Activated CD4-positive, alpha-beta T cell treated with anti-CD3 and anti-CD28 coated beads, Interleukin-2, amount 50 U/mL, for 48 hours (primary cell): ENCODE data around the gene TMEM52.

Experiments
- DNase-seq, 2 experiments: peaks; one replicate each; pipeline ENCODE4 v3.0.0-alpha.2; 2020

Gene TMEM52

DNA sequence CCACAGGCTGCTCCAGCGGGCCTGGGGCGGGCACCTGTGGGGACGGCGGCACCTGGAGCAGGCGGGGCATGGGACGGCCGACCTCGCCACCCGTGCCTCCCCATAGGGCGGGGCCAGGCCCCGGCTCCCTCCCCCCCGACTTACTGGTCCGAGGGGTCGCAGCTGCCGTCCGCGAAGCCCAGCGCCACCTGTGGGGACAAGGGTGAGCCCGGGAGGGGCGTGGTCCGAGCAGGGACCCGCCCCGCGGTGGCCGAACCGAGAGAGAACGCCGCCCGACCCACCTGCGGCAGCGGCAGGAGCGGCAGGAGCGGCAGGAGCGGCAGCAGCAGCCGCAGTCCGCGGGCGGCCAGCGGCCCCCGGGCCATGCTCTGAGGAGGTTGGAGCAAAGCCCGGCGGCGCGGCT is at the start of gene TMEM52:
TSS of gene TMEM52 (minus strand) at position 379 of the 403 bp plus-strand sequence. CDS start at position 365, 14 bp downstream.
- no peak for DNase-seq

DNA sequence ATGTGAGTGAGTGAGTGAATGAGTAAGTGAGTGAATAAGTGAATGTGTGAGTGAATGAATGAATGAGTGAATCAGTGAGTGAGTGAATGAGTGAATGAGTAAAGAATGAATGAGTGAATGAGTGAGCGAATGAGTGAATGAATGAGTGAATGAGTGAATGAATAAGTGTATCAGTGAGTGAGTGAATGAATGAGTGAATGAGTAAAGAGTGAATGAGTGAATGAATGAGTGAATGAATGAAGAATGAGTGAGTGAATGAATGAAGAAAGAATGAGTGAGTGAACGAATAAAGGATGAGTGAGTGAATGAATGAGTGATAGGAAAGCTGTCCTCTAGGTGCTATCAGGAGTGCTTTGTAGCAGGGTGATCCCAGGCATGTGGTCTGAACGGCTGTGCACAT is 48.8 kb upstream of the TMEM52 start:
- no peak for DNase-seq

DNA sequence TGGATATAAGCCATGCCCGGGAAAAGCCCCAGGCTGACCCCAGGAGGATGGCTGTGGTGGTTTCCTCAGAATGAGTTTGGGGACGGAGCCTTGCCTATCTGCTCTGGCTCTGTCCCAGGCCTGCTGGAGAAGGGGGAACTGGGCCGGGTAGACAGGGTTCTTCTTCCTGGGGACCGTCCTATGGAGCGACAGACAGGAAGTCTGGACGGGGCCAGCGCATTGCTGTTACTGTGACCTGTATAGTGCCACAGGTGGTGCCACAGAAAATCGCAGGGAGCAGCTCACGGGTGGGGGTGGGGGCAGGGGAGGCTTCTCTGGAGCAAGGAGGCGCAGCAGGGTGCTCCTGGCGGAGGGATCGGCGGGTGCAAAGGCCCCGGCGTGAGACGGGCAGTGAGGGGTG is 48.1 kb upstream of the TMEM52 start:
- no peak for DNase-seq

DNA sequence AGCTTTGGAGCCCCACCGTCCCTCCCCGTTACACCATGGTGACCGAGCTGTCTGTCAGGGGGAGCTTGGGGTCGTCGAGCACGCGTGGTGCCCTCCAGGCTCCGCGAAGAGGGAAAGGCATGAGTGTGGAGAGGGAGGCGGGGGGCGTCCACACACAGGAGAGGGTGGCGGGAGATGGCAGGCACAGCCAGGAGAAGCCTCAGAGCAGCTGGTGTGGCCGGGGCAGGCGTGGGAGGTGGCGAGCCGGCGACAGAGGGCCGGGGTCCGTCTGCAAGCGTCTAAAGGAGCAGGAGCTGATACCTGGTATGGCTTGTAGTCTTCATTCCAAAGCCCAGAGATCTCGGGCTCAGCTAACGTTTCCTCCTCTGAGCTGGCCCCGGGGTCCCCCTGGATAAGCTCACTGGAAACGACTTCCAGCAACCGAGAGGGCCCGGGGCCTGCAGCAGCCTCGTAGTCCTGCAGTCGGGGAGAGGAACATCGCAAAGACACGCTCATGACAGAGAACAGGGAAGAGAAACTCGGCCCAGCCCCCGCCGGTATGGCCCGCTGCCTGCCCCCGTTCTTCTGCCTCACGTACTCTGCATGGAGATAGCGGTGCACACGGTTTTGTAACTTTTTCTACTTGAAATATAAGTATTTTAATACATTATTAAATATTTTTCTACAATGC is 47.1 kb upstream of the TMEM52 start:
- no peak for DNase-seq

DNA sequence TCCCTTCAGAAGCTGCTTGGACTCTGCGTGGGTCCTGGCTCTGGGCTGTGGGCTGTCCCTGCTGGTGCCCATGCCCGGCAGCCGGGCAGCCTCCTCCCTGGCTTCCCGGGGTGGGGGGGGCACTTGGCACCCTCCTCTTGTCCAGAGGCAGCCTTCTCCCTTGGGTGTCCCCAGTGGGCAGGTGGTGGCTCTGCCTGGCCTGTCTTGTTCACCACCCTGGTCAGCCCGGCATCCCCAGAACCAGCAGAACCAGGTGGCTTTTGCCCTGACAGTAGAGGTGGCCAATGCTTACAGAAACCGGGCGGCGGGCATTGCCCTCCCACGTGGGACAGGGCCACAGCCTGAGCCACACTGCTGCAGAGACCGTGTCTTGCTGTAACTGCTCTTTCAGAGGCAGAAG is 46.5 kb upstream of the TMEM52 start:
- DNase-seq: no peak

DNA sequence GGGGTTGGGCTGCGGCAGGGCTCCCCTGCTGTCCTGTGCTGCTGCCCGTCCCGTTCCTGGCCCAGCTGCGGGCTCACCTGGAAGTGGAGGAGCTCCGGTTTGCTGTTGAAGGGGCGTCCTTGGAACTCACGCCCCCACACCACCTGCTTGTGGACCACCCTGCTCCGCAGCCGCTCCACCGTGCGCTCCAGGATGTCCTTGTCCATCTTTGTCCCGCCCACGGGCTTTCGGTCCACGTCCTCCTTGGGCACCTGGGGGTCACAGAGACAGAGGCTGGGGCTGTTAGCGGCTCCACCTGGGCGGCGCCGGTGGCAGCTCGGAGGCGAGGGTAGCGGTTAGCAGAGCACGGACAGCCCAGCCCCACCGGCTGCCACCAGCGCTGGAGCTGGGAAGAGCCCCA is 45.7 kb upstream of the TMEM52 start:
- no peak for DNase-seq

DNA sequence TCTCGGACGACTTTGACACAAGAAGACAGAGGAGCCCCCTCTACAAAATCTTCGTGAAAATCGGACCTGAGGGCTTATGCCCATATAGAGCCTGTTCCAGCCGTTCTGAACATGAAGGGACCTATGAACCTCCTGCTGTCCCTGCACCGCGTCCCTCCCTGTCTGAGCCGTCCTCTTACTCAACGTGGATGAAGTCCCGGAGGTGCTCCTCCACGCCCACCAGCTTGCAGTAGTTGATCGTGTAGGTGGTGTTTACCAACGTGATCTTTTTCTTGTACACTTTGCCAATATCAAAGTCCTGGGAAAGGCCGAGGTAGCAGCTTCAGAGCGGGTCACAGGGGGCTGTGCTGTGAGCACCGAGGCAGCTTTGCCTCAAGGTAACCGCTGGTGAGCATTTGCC is 44.5 kb upstream of the TMEM52 start:
- DNase-seq: no peak

DNA sequence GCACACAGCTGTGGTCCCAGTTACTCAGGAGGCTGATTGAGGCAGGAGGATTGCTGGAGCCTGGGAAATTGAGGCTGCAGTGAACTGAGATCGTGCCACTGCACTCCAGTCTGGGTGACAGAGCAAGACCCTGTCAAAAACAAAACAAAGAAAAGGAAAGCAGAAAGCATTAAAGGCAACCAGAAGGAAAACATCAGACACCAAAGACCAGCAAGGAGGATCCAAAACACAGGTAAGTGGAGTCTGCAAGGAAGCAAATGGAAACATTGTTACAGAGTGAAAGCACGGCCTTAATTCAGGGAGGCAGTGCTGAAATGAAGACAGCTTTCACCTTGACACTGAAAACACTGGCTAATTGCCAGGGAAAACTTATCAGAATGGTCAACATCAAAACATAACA is 43.7 kb upstream of the TMEM52 start:
- DNase-seq: no peak

DNA sequence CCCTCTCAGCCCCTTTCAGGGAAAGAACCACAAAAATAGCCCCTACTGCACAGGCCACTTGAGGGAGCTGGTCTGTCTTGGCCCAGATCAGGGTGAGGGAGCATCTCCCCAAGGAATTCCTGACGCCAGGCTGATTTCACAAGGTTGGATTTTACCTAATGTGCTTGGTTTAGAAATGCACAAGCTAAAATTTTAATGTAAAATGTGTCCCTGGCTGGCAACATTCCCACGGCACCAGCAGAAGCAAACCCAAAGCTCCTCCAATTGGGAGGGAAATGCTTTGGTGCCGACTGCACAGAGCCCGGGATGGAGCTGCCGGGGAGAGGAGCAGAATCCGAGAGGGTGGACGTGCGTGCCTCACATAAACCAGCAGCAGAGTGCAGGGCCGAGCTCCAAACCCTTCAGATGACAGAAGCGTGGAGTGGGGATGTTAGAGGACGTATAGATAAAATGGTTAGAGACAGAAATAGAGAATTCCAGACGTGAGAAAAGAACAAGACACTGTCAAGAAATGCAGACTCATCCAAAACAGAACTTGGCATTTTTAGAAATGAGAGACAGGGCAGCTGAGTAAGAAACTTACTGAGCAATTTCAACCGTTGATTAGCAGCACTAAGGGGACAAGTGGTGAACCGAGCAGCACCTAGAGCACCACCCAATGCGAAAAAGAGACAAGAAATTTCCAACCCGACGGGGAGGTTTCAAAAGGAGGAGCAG is 41.6 kb upstream of the TMEM52 start:
- no peak for DNase-seq

DNA sequence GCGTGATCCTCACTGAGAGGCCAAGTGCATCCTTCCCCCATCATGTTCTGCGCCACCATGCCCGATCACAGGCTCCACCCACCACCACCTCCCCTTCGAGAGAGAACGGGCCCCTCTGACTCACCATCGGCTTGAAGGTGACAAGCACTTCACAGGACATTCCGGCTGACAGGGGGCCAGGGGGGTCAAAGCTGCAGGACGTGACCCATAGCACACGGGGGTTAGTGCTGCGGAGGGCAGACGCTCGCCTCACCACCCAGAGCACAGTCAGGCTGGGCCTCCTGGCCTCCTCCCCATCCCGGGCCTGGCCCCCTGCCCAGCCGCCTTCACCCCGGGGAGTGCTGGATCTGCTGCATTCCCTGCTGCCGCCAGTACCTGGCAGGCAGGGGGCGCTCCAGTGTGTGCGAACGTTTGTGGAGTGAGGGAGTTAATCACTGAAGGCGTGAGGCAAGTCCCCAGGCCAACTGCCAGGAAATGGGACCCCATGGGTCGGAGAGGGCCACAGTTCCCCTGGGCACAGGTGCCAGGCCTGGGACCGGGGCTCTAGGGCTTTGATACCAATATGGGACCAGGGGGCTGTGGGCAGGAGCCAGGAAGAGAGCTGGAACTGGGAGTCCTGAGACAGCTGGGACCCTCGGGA is 40.9 kb upstream of the TMEM52 start:
- DNase-seq: peak; percentile 85 to 88

DNA sequence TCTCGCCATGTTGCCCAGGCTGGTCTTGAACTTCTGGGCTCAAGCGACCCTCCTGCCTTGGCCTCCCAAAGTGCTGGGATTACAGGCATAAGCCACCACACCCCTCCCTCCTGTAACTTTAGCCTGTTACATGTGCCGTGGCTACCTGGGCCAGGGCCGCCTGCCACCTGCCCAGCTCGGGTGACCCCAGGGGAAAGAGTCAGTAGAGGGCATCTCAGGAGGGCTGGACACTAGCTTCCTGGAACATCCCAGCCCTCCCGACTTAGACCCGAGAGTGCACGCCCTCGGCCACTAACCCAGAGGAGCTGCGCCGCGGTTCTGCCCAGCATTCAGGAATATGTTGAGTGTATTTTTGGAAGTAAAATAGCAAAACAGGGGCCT is 40.4 kb upstream of the TMEM52 start:
- DNase-seq: no peak

DNA sequence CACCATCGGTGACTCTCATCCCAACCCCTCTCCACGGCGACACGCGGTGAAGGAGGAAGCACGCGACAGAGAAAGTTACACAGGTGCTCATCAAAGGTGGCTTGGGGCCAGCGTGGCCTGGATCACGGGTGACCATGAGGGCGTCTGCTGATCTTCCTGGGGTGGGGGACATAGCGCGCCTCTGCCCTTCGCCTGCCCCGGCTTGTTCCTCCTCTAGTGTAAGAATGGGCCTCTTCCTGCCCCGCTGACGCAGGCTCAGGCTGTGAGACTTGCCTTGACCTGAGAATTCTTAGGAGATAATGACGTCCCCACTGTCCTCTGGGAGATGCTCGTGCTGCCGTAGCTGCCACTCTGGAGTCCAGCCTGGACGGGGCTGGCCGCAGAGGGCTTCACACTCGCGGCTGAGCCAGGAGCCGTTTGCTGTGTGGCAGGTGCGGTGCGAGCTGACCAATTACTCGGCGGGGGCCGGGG is 39.0 kb upstream of the TMEM52 start:
- no peak for DNase-seq

DNA sequence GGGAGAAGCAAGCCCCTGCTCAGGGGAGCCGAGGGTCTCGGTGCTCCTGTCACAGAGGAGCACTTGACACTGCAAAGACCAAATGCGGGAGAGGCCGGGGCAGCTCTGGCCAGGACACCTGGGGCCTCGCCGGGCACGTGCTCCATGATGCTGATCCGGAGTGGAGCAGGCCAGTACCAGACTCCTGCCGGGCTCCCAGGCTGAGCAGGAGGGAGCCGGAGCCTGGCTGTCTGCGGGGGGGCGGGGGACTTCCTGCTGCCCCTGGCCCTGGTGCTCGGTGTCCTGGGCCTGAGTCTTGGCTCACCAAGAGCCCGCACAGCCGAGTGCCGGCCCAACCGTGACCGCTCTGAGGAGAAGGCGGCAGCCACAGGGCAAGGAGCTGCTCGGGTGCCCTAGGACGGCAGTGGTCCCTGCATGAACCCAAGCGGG is 38.5 kb upstream of the TMEM52 start:
- no peak for DNase-seq

DNA sequence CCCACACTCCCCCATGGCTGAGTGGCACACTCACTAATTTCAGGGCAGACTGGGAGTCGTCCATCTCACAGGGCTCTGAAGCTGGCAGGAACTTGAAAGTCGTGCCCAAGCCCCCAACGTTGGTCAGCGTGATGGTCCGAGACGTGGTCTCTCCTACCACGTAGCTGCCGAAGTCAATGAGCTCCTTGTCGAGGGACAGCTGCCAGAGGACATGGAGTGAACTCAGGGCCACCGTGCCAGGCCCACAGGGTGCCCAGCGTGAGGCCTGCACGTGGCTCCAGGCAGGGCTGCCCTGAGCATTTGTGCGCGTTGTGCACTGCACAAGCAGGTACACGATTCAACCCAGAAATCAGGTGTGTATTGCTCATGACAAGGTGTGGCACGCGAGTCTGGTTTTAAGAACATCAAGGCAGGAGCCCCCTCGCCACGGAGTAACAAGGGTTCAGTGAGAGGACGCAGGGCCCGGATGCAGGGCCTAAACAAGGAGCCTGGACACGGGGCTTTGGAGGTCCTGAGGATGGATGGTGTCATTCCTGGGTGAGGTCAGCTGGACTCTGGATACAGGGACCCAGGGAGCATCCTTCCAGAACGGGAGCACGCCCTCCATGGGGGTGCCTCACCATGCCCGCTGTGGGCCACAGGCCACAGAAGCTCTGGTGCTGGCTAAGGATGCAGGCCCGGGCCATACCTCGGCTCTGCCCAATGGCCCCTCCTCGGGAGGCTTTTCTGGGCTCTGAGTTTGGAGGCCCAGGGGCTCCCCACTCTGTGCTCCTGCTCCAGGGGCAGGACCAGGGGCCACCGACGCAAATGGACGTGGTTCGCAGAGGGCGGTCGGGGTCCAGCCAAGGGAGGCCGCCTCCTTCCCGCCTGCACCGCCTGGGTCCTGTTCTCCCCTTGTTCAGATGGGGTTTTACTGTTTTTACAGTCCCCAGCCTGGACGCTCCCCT is 37.8 kb upstream of the TMEM52 start:
- DNase-seq: no peak

DNA sequence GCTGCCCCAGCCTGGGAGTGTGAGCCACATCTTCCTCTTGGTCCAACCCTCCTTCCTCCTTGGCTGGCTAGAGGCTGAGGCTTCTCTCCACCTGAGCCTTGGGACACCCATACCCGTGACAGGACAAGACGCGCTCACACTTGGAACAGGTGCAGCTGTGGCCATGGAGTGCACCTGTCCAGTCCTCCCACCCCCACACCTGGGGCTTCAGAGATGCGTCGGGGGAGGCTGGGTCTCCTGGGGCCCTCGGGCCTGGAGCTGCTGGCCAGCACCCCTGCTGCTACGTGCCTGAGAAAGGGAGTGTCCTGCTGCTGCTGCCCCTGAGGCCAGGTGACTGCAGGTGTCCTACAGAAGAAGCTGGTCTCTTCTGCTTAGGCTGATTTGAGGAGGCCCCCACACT is 37.0 kb upstream of the TMEM52 start:
- DNase-seq: no peak

DNA sequence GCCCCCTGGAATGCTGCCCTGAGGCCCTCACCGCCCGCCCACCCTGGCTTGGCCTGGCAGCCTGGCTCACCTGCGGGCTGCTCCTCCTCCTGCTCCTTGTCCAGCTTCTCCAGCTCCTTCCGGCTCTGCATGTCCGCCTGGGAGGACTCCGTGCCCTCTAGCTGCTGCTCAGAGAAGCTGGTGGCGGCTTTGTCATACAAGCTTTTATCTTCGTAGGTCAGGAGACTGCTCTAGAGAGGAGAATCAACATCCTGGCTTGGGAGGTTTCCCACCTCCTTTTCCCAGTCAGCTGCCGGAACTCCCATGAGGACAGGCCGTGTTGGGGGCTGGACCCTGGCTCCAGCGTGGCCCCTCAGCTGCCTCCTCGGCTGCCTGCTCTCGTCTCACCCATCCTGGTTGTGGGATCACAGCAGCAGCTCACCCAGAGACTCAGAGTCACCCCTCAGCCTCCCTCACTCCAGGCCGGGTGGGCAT is 36.6 kb upstream of the TMEM52 start:
- no peak for DNase-seq

DNA sequence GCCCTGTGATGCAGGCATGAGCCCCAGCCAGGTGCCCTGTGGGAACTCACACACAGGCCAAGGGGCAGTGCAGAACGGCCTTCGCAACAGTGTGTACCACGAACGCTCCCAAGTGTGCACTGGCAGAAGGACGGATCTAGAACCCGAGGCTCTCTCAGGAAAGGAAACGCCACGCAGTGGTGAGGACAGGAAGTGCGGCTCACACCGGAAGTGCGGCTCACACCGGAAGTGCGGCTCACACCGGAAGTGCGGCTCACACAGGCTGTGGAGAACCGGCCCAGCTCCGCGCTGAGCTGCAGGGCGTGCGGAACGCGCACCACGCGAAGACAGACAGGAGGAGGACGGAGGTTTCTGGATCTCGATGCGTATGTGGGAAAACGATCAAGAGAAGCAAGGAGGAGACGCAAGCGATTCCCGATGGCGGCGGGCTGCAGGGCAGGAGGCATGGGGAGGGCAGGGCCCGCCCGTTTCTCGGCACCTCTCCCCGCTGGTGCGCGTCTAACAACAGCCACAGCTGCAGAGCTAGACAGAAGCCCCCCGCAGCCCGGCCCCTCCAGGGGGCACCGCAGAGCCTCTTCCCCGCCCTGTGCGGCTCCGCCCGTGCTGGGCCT is 35.9 kb upstream of the TMEM52 start:
- DNase-seq: peak; percentile 38 to 54

DNA sequence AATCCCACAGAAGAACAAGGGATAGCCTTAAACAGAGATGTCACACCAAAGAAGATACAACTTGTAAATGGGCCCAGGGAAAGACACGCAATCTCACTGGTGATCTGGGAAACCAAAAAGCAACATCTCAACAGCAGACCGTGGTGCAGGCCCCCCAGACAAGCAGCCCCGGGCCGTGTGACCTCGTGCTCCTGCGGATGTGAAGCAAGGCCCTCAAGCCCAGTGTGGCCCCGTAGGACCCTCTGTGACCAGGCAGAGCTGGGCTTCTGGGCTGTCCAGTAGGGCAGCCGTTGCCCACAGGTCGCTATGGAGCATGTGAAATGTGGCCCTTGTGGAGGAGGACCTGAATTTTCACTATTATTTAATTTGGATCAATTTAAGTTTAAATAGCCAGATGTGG is 34.9 kb upstream of the TMEM52 start:
- no peak for DNase-seq

DNA sequence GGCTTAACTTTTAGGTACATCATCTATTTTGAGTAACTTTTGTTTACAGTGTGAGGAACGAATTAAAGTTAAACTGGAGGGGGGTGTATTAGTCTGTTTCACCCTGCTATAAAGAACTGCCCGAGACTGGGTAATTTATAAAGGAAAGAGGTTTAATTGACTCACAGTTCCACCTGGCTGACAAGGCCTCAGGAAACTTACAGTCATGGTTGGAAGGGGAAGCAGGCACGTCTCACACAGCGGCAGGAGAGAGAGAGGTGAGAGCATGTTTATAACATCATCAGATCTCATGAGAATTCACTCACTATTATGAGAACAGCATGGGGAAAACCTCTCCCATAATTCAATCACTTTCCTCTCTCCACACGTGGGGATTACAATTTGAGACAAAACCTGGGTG is 31.9 kb upstream of the TMEM52 start:
- no peak for DNase-seq

DNA sequence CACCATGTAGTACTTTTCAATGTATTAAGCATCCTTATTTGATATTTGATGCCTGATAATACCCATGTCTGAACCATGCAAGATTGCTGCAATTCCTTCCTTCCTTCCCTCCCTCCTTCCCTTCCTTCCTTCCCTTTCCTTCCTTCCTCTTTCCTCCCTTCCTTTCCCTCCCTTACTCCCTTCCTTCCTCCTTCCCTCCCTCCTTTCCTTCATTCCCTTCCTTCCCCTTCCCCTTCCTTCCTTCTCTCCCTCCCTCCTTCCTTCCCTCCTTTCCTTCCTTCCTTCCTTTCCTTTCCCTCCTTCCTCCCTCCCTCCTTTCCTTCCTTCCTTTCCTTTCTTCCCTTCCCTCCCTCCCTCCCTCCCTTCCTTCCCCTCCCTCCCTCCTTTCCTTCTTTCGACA is 29.7 kb upstream of the TMEM52 start:
- no peak for DNase-seq

DNA sequence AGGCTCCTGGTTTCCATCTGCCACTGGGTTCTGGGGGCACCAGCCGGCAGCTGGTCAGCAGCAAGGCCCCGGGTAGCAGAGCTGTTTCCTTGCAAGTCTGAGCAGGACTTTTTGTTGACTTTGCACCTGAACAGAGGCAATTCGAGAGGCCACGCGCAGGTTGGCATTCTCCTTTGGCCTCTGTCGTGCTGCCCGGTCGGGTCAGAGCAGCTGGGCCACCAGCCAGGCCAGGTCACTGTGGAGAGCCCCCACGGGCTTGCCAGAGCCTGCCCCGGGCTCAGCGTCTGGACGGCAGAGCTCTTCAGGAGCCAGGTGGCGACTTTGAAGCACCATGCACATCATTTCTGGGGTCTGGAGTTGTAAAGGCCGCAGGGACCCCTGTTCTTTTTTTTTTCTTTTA is 28.4 kb upstream of the TMEM52 start:
- DNase-seq: no peak

DNA sequence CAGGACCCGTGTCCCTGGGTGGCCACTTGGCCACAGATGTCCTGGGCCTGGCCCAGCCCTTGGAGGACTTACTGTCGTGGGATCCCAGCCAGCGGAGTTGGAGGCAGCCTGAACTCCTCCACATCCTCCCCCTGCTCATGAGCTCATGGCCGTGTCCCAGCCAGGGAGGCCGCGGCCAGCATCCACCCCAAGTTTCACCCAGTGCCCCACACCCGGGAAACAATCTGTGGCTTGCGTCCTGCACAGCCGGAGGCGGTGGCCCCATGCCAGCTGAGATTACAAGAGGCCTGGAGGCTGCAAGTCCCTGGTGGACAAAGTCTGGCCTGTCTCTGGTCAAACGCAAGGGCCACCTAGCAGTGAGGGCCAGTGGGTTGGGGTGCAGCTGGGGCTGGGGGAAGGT is 27.5 kb upstream of the TMEM52 start:
- no peak for DNase-seq
